ENCODE results near the gene ZFP36.

The ZFP36 gene

DNA sequence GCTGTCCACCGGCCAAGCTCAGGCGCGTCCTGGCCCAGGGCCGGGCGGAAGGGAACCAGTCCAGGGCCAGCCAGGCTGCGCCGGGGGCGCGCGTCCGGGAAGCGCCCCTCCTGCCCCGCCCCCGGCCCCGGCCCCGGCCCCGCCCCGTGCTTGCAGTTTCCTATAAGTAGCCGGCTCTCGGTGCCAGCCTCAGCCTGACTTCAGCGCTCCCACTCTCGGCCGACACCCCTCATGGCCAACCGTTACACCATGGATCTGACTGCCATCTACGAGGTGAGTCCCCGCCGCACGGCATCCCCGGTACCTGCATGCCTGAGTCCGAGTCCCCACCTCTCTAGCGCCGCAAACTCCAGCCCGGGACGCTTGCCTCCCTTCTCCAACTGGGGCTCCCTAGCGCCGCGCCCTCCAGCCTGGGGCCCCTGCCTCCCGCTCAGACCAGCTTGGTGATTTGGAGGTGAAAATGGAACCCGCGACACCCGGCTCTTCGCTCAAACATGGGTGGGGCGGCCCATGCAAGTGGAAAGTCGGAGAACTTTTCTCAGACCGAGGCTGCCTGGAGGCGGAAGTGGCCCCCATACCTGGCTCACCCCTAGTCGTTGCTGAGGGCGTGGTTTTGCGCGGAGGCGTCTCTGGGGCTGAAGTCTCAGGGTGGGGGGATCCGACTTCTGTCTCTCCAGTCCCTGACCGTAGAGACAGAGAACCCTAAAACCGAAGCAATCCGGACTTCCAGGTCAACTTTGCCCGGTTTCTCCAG lies at the start of gene ZFP36:
TSS of gene ZFP36 (plus strand) at position 192 of the 754 bp plus-strand sequence. CDS start at position 250, 58 bp downstream.
- Histone ChIP-seq H3K27me3 (ENCODE audit: control insufficient read depth, insufficient read depth, low read length) (no peaks in the 10 kb centered on the region), H3K4me2 (ENCODE audit: low read length) (peak within 1 kb of the TSS; percentile 95), H3K27ac (peak within 1 kb of the TSS; percentile 100), H3K36me3 (ENCODE audit: control insufficient read depth, insufficient read depth, low read length) (no peaks in the 10 kb centered on the region), H3K4me1 (peaks cover 33% of the 10 kb centered on the region), H3K9me3 (ENCODE audit: control insufficient read depth, low read length) (no peaks in the 10 kb centered on the region), H3K9ac (peak within 1 kb of the TSS; percentile 99), H3K79me2 (peaks cover 14% of the 10 kb centered on the region), H3K4me3 (ENCODE audit: low read depth, low read length) (peak within 1 kb of the TSS; percentile 77), H2AFZ (peak within 1 kb of the TSS; percentile 65)
- TF ChIP-seq, protein P1, sequence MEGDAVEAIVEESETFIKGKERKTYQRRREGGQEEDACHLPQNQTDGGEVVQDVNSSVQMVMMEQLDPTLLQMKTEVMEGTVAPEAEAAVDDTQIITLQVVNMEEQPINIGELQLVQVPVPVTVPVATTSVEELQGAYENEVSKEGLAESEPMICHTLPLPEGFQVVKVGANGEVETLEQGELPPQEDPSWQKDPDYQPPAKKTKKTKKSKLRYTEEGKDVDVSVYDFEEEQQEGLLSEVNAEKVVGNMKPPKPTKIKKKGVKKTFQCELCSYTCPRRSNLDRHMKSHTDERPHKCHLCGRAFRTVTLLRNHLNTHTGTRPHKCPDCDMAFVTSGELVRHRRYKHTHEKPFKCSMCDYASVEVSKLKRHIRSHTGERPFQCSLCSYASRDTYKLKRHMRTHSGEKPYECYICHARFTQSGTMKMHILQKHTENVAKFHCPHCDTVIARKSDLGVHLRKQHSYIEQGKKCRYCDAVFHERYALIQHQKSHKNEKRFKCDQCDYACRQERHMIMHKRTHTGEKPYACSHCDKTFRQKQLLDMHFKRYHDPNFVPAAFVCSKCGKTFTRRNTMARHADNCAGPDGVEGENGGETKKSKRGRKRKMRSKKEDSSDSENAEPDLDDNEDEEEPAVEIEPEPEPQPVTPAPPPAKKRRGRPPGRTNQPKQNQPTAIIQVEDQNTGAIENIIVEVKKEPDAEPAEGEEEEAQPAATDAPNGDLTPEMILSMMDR (IDR thresholded peaks at IDR 0.05), result peak; percentile 8

DNA sequence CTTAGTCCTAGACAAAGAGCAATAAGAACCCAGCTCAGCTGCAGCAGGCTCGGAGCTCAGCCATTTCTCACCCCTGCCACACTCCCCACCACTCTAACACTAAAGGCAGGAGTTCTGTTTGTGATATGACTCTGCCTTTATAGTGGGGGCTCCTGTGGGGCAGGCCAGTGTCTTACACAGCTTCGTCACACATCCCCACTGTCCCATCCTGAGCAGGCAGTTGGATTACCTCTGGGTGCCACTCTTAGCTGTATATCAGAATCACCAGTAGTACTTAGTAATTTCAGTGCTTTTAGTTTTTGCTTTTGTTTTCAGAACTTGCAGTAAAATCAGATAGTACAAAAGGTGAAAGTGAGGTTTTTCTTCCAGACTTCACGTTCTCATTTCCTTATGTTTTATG lies 47.6 kb upstream of the ZFP36 start:
- Histone ChIP-seq H3K36me3 (ENCODE audit: control insufficient read depth, insufficient read depth, low read length) (no peaks in the 10 kb centered on the region), H3K27ac (no peak overlapping the region)

GRCh38 chr19:39360599-39360998 lies 46.0 kb upstream of the ZFP36 start:
- Histone ChIP-seq H3K27me3 (ENCODE audit: control insufficient read depth, insufficient read depth, low read length) (no peaks in the 10 kb centered on the region), H3K27ac (no peak overlapping the region), H3K4me1 (no peaks in the 10 kb centered on the region), H3K36me3 (ENCODE audit: control insufficient read depth, insufficient read depth, low read length) (no peaks in the 10 kb centered on the region), H3K4me3 (ENCODE audit: low read depth, low read length) (no peak overlapping the region), H3K4me2 (ENCODE audit: low read length) (no peak overlapping the region), H2AFZ (no peak overlapping the region), H3K79me2 (peaks cover 5% of the 10 kb centered on the region), H3K9ac (no peak overlapping the region), H3K9me3 (ENCODE audit: control insufficient read depth, low read length) (no peaks in the 10 kb centered on the region)
- TF ChIP-seq, protein P1 (IDR thresholded peaks at IDR 0.05), result no peak

More for the DNA sequence above, 47.6 kb upstream of the ZFP36 start:
- Histone ChIP-seq H2AFZ (no peak overlapping the region), H3K4me3 (ENCODE audit: low read depth, low read length) (no peak overlapping the region), H3K4me1 (no peaks in the 10 kb centered on the region), H3K79me2 (peaks cover 5% of the 10 kb centered on the region), H3K27me3 (ENCODE audit: control insufficient read depth, insufficient read depth, low read length) (no peaks in the 10 kb centered on the region), H3K9me3 (ENCODE audit: control insufficient read depth, low read length) (no peaks in the 10 kb centered on the region), H3K4me2 (ENCODE audit: low read length) (no peak overlapping the region), H3K9ac (no peak overlapping the region)
- TF ChIP-seq, protein P1 (IDR thresholded peaks at IDR 0.05), result no peak

DNA sequence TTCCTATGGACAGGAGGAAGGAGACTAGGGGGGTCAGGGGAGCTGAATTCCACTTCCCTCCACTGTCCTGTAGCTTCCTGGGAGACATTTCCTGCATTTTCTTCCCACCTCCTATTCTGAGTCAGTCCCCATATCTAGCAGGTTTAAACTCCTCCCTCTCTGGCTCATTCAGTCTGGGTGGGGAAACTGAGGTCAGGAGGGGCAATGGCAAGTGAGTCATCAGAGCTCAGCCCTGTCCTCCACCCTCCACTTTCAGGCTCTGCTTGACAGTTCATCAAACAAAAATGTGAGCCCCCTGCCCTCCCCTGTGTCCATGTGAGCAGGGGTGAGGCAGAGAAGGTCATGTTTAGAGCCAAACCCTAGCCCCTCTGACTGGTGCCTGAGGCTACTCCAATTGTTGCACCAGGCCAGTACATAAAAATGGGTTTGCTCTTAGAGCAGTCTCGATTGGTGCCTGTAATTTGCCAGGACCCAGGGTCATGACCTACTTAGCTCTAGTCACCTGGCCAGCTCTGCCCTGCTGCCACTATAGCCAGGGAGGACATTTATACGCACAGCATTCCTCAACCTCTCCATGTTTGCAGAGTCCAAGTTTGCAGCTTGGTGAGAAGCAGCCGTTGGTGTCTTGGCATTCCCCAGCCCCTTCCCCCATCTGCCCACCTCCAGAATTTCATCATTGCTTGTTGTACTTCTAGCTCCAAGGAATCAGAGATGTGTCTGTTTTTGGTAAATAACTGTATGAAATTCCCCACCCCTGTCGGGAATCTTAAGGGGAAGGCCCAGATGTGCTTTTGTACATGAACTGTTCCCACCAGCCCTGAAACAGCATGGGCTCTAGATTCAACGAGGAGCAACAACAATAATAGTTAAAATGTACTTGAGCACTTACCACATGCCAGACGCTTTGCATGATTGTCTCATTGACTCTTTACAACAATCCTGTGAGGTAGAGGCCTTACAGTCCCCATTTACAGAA lies 43.7 kb upstream of the ZFP36 start:
- Histone ChIP-seq H3K27ac (no peak overlapping the region), H3K79me2 (peaks cover 3% of the 10 kb centered on the region), H3K36me3 (ENCODE audit: control insufficient read depth, insufficient read depth, low read length) (no peaks in the 10 kb centered on the region), H3K9ac (no peak overlapping the region), H3K4me3 (ENCODE audit: low read depth, low read length) (no peak overlapping the region), H3K4me1 (no peaks in the 10 kb centered on the region), H3K4me2 (ENCODE audit: low read length) (no peak overlapping the region), H3K9me3 (ENCODE audit: control insufficient read depth, low read length) (no peaks in the 10 kb centered on the region), H3K27me3 (ENCODE audit: control insufficient read depth, insufficient read depth, low read length) (no peaks in the 10 kb centered on the region), H2AFZ (no peak overlapping the region)
- TF ChIP-seq, protein P1 (IDR thresholded peaks at IDR 0.05), result no peak

Data from parathyroid adenoma (tissue), 2 donors.